NCI-H1105 treated with DMSO at 0.1 percent for 48 hours (cell line): Measurements from ENCODE around the gene STAG1.
"Not testable (repeated sequence)": the region's sequence is repeated elsewhere in the genome, so short reads cannot be mapped to it uniquely, and the experiment has no call there.

Source experiments
- DNase-seq: peaks from one replicate; lab custom pipeline; 2025; lab: John Stamatoyannopoulos, UW

STAG1 gene

GRCh38 chr3:136752172-136752421, at the start of gene STAG1:
STAG1 (minus strand) TSS chr3:136752378; CDS start chr3:136630898, 121,480 bp downstream.
- no peak for DNase-seq

DNA sequence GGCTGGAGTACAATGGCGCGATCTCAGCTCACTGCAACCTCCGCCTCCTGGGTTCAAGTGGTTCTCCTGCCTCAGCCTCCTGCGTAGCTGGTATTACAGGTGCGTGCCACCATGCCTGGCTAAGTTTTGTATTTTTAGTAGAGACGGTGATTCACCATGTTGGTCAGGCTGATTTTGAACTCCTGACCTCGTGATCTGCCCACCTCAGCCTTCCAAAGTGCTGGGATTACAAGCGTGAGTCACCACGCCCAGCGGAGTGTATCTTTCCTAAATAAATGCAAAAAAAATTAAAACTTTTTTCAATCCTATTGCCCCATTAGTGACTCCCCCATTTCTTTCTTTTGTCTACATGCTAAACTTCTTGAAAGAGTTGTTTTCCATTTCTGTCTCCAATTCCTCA, 49.0 kb upstream of the STAG1 start:
- not testable (repeated sequence) for DNase-seq

GRCh38 chr3:136792556-136793330, 40.6 kb upstream of the STAG1 start:
- no peak for DNase-seq

- DNase-seq: no peak
These were observed 38.6 kb upstream of the STAG1 start for GRCh38 chr3:136790786-136791185.

- no peak for DNase-seq
These were observed 37.8 kb upstream of the STAG1 start for GRCh38 chr3:136789976-136790375.

DNA sequence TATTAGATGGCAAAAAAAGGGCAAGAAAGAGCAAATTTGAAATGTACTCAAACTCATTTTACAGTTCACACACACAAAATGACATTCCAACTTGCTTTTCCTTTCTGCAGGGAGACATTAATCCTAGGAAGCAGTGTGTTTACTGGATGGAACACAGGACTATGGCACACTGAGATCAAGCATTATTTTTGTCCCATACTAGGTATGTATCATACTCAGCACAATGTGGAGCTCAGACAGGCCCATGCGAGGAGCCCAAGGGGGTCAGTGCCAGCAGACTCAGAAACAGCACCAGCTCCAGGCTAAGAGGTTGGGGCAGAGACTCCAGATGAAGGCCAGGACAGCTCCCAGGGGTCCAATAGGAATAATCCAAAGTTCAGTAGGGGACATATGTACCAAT, 36.0 kb upstream of the STAG1 start:
- no peak for DNase-seq

DNA sequence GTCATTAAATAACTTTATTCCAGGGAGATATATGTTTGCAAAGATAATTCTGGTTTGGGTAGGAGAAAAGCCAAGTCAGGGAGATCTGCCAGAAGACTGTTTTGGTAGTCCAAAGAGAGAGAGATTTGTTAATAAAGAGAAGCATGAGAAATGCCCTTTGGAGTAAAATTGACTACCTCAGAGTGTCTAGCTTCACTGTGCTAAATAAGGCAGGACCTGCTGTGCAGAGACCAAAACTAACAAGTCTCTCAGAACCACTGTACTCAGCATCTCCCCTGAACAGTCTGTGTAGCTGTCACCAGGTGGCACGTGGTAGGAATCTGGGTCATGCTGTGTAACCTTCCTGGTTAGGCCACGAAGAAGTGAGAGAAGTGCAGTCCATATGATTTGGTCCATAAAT, 35.2 kb upstream of the STAG1 start:
- no peak for DNase-seq

DNA sequence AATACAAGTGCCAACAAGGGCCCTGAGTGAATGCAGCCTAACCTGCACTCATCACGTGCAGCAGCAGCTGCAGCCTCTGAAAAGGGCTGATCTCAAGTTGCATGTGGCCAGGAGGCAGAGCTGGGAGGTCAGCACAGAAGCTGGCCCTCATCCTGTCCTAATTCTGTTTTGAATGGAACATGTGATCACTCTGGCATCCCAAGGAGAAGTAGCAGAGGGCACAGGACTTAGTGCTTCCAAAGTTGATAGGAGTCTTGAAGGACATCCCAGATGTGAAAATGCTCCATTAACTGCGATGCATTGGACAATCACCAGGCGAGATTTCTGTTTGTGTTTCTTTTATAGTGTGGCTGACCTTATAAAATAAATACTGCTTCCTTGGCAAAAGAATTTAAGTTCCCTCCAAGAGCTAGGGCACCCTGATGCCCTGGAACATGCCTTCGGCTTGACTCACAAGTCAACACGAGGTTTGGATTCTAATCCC, 31.6 kb upstream of the STAG1 start:
- DNase-seq: no peak

- DNase-seq: no peak
These were observed 28.6 kb upstream of the STAG1 start for GRCh38 chr3:136780741-136781140.

DNA sequence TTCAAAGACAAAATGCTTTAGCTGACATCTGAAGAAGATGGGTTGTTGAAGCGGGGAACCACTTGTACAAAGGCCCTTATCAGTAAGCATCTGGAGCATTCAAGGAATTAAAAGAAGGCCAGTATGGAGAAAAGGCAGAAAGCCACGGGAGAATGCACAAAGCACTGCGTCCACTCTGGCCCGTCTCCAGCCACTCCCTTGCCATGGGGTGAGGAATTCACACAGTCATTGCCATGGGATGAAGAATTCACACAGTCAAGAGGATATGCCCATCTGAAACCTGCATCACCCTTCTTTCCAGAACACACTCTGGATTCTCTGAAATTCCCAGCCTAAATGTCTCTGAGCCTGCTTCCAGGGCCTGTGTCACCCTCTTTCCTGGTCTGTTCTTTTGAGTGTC, 26.7 kb upstream of the STAG1 start:
- DNase-seq: no peak

DNA sequence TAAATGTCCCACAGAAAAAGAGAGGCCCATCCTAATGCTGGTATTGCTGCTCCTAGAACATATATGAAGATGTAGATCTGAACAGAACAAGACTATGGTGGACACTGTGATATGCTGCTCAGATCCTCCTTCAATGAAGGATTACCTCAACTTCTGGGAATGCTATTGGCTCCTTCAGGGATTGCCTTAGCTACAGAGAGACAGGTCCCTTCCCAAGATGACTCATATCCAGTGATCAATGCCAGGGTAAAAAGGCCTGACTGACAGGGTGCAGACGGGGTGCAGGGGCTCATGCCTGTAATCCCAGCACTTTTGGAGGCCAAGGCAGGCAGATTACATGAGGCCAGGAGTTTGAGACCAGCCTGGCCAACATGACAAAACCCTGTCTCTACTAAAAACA, 20.5 kb upstream of the STAG1 start:
- DNase-seq: no peak

DNA sequence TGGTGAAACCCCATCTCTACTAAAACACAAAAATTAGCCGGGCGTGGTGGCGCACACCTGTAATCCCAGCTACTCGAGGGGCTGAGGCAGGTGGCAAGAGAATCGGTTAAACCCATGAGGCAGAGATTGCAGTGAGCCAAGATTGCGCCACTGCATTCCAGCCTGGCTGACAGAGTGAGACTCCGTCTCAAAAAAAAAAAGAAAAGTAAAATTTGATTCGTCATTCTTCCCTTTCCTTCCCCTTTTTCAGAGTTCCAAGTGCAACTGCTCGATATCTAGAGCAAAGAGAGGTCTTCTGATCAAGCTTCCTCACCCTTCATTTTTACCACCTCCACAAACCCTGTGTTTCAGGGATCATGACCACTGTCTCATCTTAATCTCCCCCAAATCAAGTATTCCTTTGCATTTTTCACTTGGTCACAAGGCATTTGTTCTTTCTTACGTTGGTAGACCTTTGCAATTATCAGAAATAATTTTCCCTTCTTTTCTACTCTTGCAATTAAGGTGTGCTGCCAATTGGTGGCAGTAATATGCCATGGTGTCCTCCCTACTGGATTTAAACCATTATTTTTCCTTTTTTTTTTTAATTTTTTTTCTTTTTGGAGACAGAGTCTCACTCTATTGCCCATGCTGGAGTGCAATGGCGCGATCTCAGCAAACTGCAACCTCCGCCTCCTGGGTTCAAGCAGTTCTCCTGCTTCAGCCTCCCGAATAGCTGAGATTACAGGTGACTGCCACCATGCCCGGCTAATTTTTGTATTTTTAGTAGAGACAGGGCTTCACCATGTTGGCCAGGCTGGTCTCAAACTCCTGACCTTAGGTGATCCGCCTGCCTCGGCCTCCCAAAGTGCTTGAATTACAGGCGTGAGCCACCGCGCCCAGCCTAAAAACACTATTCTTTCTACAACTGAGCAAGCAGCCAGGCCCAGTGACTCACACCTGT, 6.3 kb upstream of the STAG1 start:
- not testable (repeated sequence) for DNase-seq

- DNase-seq: no peak
These were observed 3.0 kb upstream of the STAG1 start for GRCh38 chr3:136755192-136755591.

GRCh38 chr3:136753326-136753939, 1.3 kb upstream of the STAG1 start:
- peak; percentile 49 for DNase-seq

DNA sequence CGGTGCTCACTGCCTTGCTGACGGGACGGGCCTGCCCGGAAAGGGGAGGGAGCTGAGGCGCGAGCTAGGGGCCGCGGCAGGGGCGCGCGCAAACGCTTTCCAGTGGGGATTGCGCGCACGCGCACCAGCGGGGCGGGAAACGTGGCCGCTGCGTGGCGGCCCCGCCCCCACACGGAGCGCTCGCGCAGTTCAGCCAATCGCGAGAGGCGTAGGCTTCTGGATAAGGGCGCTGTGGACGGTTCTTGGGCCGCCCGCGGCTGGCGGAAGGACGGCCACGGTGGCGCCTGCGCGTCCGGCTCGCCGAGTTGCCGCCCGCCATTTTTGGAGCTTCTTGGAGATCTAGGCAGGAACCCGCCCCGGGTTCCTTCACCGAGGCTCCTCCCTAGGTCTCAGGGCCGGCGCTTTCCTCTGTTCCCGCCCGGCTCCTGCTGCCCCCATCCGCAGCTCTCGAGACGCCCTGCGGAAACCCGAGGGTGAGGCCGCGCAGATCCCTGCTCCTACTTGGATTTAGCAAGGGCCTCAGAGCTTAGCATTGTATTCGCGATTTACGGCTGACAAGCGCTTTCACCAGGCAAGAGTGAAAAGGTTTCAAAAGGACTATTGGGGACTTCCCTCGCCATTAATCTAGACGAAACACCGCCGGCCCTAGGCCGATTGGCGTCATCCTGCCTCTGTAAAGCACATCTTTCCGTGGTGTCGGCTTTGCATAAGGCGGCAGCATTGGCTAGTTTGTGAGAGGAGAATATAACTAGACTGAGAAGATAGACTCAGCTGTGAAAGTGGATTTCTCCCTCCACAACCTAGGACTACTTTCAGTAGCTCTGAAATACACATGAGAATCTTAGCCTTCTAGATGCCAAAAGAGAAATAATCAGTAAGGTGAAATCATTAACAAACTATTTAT, 496 bp upstream of the STAG1 start:
- peak; percentile 100 for DNase-seq

DNA sequence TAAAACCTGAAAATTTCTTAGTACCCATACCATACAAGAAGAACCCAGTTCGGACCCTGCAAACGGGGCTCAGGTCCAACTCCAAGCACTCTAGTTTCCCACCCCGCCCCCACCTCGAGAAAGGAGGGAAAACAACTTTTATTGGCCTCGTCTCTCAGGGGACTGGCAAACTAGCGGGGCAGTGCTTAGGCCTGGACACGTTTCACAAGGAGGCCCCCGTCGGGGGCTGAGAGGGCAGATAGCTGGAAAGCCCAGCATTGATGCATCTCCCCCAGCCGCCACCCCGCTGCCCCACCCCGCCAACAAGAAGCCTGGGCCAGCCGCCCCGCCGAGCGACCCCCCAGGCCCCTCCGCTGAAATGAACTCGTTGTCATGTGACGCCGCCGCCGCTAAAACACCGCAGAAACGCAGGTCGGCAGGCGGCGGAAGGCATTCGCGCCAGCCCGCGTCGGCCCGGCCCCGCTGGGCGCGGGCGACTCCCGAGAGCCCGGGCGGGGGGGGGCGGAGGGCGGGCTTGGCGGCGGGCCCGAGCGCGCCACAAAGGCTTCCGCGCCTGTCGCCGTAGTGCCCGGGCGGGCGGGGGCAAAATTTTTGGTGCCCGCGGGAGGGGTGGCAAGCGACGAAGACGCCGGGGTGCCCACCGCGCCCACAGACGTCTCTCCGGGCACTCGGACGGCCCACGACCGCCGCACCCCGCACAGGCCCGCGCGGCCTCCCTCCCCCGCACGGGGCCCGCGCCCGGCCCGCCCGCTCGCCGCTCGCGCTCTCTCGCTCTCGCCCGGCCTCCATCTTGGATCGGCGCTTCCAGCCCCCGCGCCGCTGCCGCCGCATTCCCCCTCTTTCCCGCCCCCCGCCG, 634 bp downstream of the STAG1 start:
- peak; percentile 92 for DNase-seq

GRCh38 chr3:136750897-136751315, 1.3 kb downstream of the STAG1 start:
- no peak for DNase-seq

GRCh38 chr3:136750209-136750896, 1.8 kb downstream of the STAG1 start:
- DNase-seq: no peak

- DNase-seq: not testable (repeated sequence)
These were observed 2.6 kb downstream of the STAG1 start for GRCh38 chr3:136749602-136750001.

GRCh38 chr3:136749091-136749490, 3.1 kb downstream of the STAG1 start:
- DNase-seq: no peak
